ENCODE data around the gene RNF10.

- TF ChIP-seq CTCF (IDR thresholded peaks at IDR 0.05) (no peak), ZFX (IDR thresholded peaks at IDR 0.05; ENCODE audit: borderline replicate concordance) (no peak)
Observed at GRCh38 chr12:120592121-120593049, 58.2 kb downstream of the RNF10 start.

All from 22Rv1 (cell line).